Neural progenitor cell (in vitro differentiated cells): ENCODE data around the gene CARD19. TPM values are rescaled to one million over a fixed set of nuclear protein-coding genes. Genes with fewer than 3 reads are reported as not detected.

Source experiments
- DNase-seq: peaks from one replicate; pipeline ENCODE4 v3.0.0-alpha.2; 2016; ENCODE audit warnings: low spot score
- H2AFZ ChIP-seq: fragments of 200-600 bp; sonication (generic); replicated peaks from 2 replicates; pipeline ENCODE4 v1.6.1; 2016; ENCODE audit warnings: antibody characterized with exemption
- H3F3A ChIP-seq: fragments of 200-600 bp; sonication (generic); 2 replicates; pipeline ENCODE4 v1.6.1; 2016; ENCODE audit warnings: antibody characterized with exemption, low read depth
- H3K27ac ChIP-seq: fragments of 200-600 bp; sonication (generic); 2 replicates; pipeline ENCODE4 v1.5.1; 2016; ENCODE audit warnings: mild to moderate bottlenecking
- H3K27me3 ChIP-seq: fragments of 200-600 bp; sonication (generic); 2 replicates; pipeline ENCODE4 v1.6.1; 2016; ENCODE audit warnings: mild to moderate bottlenecking, moderate library complexity
- H3K36me3 ChIP-seq: fragments of 200-600 bp; sonication (generic); 2 replicates; pipeline ENCODE4 v1.5.1; 2016
- H3K4me1 ChIP-seq: fragments of 200-600 bp; sonication (generic); 2 replicates; pipeline ENCODE4 v1.6.1; 2016; ENCODE audit warnings: mixed run types
- H3K4me2 ChIP-seq: fragments of 200-600 bp; sonication (generic); 2 replicates; pipeline ENCODE4 v1.6.1; 2016
- H3K4me3 ChIP-seq: fragments of 200-600 bp; sonication (generic); 2 replicates; pipeline ENCODE4 v1.5.1; 2016
- H3K79me2 ChIP-seq: fragments of 200-600 bp; sonication (generic); 2 replicates; pipeline ENCODE4 v1.6.1; 2016; ENCODE audit warnings: low read depth
- H3K9ac ChIP-seq: fragments of 200-600 bp; sonication (generic); 2 replicates; pipeline ENCODE4 v1.6.1; 2016
- H3K9me3 ChIP-seq: fragments of 200-600 bp; sonication (generic); 2 replicates; pipeline ENCODE4 v1.5.1; 2016; ENCODE audit warnings: low read depth
- H4K20me1 ChIP-seq: fragments of 200-600 bp; sonication (generic); 2 replicates; pipeline ENCODE4 v1.6.1; 2016; ENCODE audit warnings: low read depth
- H3K27ac Mint-ChIP-seq: 3 replicates; pipeline ENCODE4 v1.8.0; 2021; ENCODE audit warnings: mixed read lengths
- H3K27me3 Mint-ChIP-seq: 2 replicates; pipeline ENCODE4 v1.8.0; 2022; ENCODE audit warnings: low read depth, mild to moderate bottlenecking, inconsistent platforms, moderate library complexity, mixed read lengths; ENCODE audit not compliant: insufficient read depth
- H3K36me3 Mint-ChIP-seq: 3 replicates; pipeline ENCODE4 v1.8.0; 2021; ENCODE audit warnings: mixed read lengths
- H3K4me1 Mint-ChIP-seq: 3 replicates; pipeline ENCODE4 v1.8.0; 2021; ENCODE audit warnings: mixed read lengths
- H3K4me3 Mint-ChIP-seq: 3 replicates; pipeline ENCODE4 v1.8.0; 2021; ENCODE audit warnings: mild to moderate bottlenecking, moderate library complexity, mixed read lengths
- H3K9me3 Mint-ChIP-seq: 3 replicates; pipeline ENCODE4 v1.8.0; 2020; ENCODE audit warnings: mixed read lengths
- CTCF ChIP-seq: fragments of 200-600 bp; sonication (generic); IDR thresholded peaks from 2 replicates; pipeline ENCODE4 v1.5.1; 2017; ENCODE audit warnings: antibody characterized with exemption, mild to moderate bottlenecking
- EZH2 ChIP-seq: fragments of 200-600 bp; sonication (generic); IDR thresholded peaks from 2 replicates; pipeline ENCODE4 v1.6.1; 2017; ENCODE audit warnings: antibody characterized with exemption, mild to moderate bottlenecking, moderate library complexity
- EZH2phosphoT487 ChIP-seq: fragments of 200-600 bp; sonication (generic); IDR thresholded peaks from 2 replicates; pipeline ENCODE4 v1.6.1; 2017; ENCODE audit warnings: antibody characterized with exemption
- total RNA-seq: library from RNA; depleted of rRNA; stranded (reverse); fragments of >200 nt; gene quantifications from 2 replicates; pipeline ENCODE4 v1.2.3, GENCODE V29; 2015; ENCODE audit warnings: low replicate concordance

Gene CARD19
- total RNA-seq, 1 donor from 2014 or later = 12.3 TPM

GRCh38 chr9:93134740-93135444 lies 38.9 kb downstream of the CARD19 start:
- H3K27me3 ChIP-seq = peaks cover 15% of the 10 kb centered on the region
- peaks cover 17% of the 10 kb centered on the region for H3K4me1 Mint-ChIP-seq
- peak overlapping the region; percentile 80 for H3K4me3 ChIP-seq
- H3K27me3 Mint-ChIP-seq = peaks cover 12% of the 10 kb centered on the region
- H2AFZ ChIP-seq = peak overlapping the region; percentile 97
- no peaks in the 10 kb centered on the region for H3K36me3 Mint-ChIP-seq
- no peaks in the 10 kb centered on the region for H3F3A ChIP-seq
- H3K4me3 Mint-ChIP-seq = peak overlapping the region; percentile 83
- H4K20me1 ChIP-seq = peaks cover 4% of the 10 kb centered on the region
- H3K27ac Mint-ChIP-seq = peak overlapping the region; percentile 92
- no peaks in the 10 kb centered on the region for H3K9me3 Mint-ChIP-seq
- H3K79me2 ChIP-seq = no peaks in the 10 kb centered on the region
- peak overlapping the region; percentile 84 for H3K4me2 ChIP-seq
- no peaks in the 10 kb centered on the region for H3K9me3 ChIP-seq
- no peak for DNase-seq
- TF ChIP-seq CTCF (no peak), EZH2phosphoT487 (no peak), EZH2 (no peak)
- no peaks in the 10 kb centered on the region for H3K36me3 ChIP-seq
- H3K27ac ChIP-seq = no peak overlapping the region
- no peak overlapping the region for H3K9ac ChIP-seq
- peaks cover 13% of the 10 kb centered on the region for H3K4me1 ChIP-seq

GRCh38 chr9:93136011-93136440 lies 40.0 kb downstream of the CARD19 start:
- peaks cover 12% of the 10 kb centered on the region for H3K27me3 Mint-ChIP-seq
- peak overlapping the region; percentile 67 for H3K4me3 Mint-ChIP-seq
- Histone ChIP-seq H3K27me3 (peaks cover 15% of the 10 kb centered on the region), H3K4me2 (no peak overlapping the region), H3K9ac (no peak overlapping the region), H3K27ac (no peak overlapping the region), H3K4me1 (peaks cover 13% of the 10 kb centered on the region), H3F3A (no peaks in the 10 kb centered on the region), H4K20me1 (peaks cover 4% of the 10 kb centered on the region), H2AFZ (no peak overlapping the region), H3K79me2 (no peaks in the 10 kb centered on the region), H3K9me3 (no peaks in the 10 kb centered on the region), H3K4me3 (no peak overlapping the region), H3K36me3 (no peaks in the 10 kb centered on the region)
- H3K36me3 Mint-ChIP-seq = no peaks in the 10 kb centered on the region
- DNase-seq = no peak
- no peaks in the 10 kb centered on the region for H3K9me3 Mint-ChIP-seq
- H3K27ac Mint-ChIP-seq = no peak overlapping the region
- peaks cover 17% of the 10 kb centered on the region for H3K4me1 Mint-ChIP-seq
- TF ChIP-seq CTCF = no peak
- no peak for TF ChIP-seq EZH2phosphoT487
- TF ChIP-seq EZH2 = no peak

GRCh38 chr9:93137362-93137761 lies 41.3 kb downstream of the CARD19 start:
- no peak overlapping the region for H3K4me3 ChIP-seq
- H3K4me2 ChIP-seq = no peak overlapping the region
- no peak overlapping the region for H3K9ac ChIP-seq
- DNase-seq = no peak
- no peak overlapping the region for H3K27ac ChIP-seq
- Mint-ChIP-seq H3K36me3 (no peaks in the 10 kb centered on the region), H3K4me1 (peaks cover 17% of the 10 kb centered on the region), H3K9me3 (no peaks in the 10 kb centered on the region), H3K4me3 (no peak overlapping the region), H3K27me3 (peaks cover 12% of the 10 kb centered on the region), H3K27ac (no peak overlapping the region)
- H3K4me1 ChIP-seq = peaks cover 13% of the 10 kb centered on the region
- TF ChIP-seq CTCF = no peak
- TF ChIP-seq EZH2phosphoT487 = no peak
- no peak for TF ChIP-seq EZH2
- H4K20me1 ChIP-seq = peaks cover 4% of the 10 kb centered on the region
- H3K79me2 ChIP-seq = no peaks in the 10 kb centered on the region
- no peak overlapping the region for H2AFZ ChIP-seq
- no peaks in the 10 kb centered on the region for H3K9me3 ChIP-seq
- H3K36me3 ChIP-seq = no peaks in the 10 kb centered on the region
- H3F3A ChIP-seq = no peaks in the 10 kb centered on the region
- peaks cover 15% of the 10 kb centered on the region for H3K27me3 ChIP-seq
